SU-DHL-6 (cell line): ENCODE measurements around the gene ST3GAL3.

Source experiments
- H2AFZ ChIP-seq: fragments of 200-600 bp; sonication (generic); 2 replicates; pipeline ENCODE4 v1.6.1; 2014; ENCODE audit warnings: low read depth, mild to moderate bottlenecking, moderate library complexity, mixed read lengths, antibody characterized with exemption, low read length; ENCODE audit not compliant: severe bottlenecking
- H3F3A ChIP-seq: fragments of 200-600 bp; shearing (Covaris generic); 2 replicates; pipeline ENCODE4 v1.6.0; 2016; ENCODE audit warnings: antibody characterized with exemption, mild to moderate bottlenecking; ENCODE audit not compliant: insufficient read depth
- H3K27ac ChIP-seq: fragments of 200-600 bp; sonication (generic); 2 replicates; pipeline ENCODE4 v1.5.1; 2016; ENCODE audit warnings: low read depth, mild to moderate bottlenecking, low read length, moderate library complexity, mixed read lengths
- H3K27me3 ChIP-seq: fragments of 200-600 bp; sonication (generic), shearing (Covaris generic); 2 replicates; pipeline ENCODE4 v1.6.0; 2014; ENCODE audit warnings: mild to moderate bottlenecking, low read length
- H3K36me3 ChIP-seq: fragments of 200-600 bp; sonication (generic); 2 replicates; pipeline ENCODE4 v1.6.1; 2014; ENCODE audit warnings: mild to moderate bottlenecking, low read length, mixed read lengths
- H3K4me2 ChIP-seq: fragments of 300-600, 200-600 bp; shearing (Covaris generic), sonication (generic); 2 replicates; pipeline ENCODE4 v1.6.0; 2014; ENCODE audit warnings: low read length, low read depth, mild to moderate bottlenecking; ENCODE audit not compliant: poor library complexity, severe bottlenecking
- H3K4me3 ChIP-seq: fragments of 200-600 bp; sonication (generic); 2 replicates; pipeline ENCODE4 v1.5.1; 2014; ENCODE audit warnings: antibody characterized with exemption, low read length, mild to moderate bottlenecking, mixed read lengths; ENCODE audit not compliant: insufficient read depth, poor library complexity, severe bottlenecking
- H3K79me2 ChIP-seq: fragments of 200-600 bp; sonication (generic); 2 replicates; pipeline ENCODE4 v1.6.1; 2014; ENCODE audit warnings: mild to moderate bottlenecking, low read length, moderate library complexity; ENCODE audit not compliant: insufficient read depth
- H3K9ac ChIP-seq: fragments of 200-600 bp; sonication (generic); 2 replicates; pipeline ENCODE4 v1.7.0; 2014; ENCODE audit warnings: mild to moderate bottlenecking, low read length
- H3K9me2 ChIP-seq: fragments of 200-600 bp; sonication (generic); replicated peaks from 2 replicates; pipeline ENCODE4 v1.6.1; 2014; ENCODE audit warnings: low read length; ENCODE audit not compliant: insufficient read depth
- H3K9me3 ChIP-seq: fragments of 200-600 bp; sonication (generic); 2 replicates; pipeline ENCODE4 v1.6.1; 2014; ENCODE audit warnings: low read length, mixed read lengths; ENCODE audit not compliant: insufficient read depth
- H4K20me1 ChIP-seq: fragments of 200-600 bp; sonication (generic); 2 replicates; pipeline ENCODE4 v1.6.1; 2014; ENCODE audit warnings: low read depth, mild to moderate bottlenecking, antibody characterized with exemption, low read length, moderate library complexity, mixed read lengths
- CTCF ChIP-seq: fragments of 200-600 bp; sonication (generic); IDR thresholded peaks from one replicate; pipeline ENCODE4 v1.5.1; 2017; ENCODE audit warnings: antibody characterized with exemption, mild to moderate bottlenecking, low read length, moderate library complexity; ENCODE audit not compliant: insufficient read depth, poor library complexity, severe bottlenecking
- EZH2phosphoT487 ChIP-seq: fragments of 200-600 bp; sonication (generic), shearing (Covaris generic); conservative IDR thresholded peaks from 2 replicates; pipeline ENCODE4 v1.6.1; 2018; ENCODE audit warnings: mild to moderate bottlenecking, antibody characterized with exemption, low read length, moderate library complexity, mixed read lengths

ST3GAL3 gene

DNA sequence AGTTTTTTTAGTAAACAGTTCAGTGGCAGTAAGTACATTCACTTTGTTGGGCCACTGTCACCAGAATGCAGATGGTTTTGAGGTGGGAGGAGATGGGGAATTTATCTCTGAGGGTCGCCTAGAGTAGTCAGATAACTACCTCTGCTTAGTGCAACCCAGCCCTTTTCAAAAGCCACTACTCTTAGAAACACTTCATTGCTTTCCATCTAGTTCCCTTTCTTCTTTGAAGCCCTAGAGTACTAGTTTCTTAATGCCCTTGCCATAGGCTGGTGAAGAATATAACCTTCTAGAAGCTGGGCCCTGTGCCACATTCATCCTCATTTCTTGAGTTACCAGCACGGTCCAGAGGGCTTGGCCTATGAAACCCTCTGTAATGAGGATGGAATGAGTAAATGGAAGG, 28.4 kb upstream of the ST3GAL3 start:
- TF ChIP-seq CTCF (no peak), EZH2phosphoT487 (no peak)
- no peaks in the 10 kb centered on the region for H3K27me3 ChIP-seq
- H3K36me3 ChIP-seq: peaks cover 6% of the 10 kb centered on the region; the same call in 1 of the 2 replicates
- no peaks in the 10 kb centered on the region for H3K9me2 ChIP-seq
- H3K9me3 ChIP-seq: no peaks in the 10 kb centered on the region
- H4K20me1 ChIP-seq: no peaks in the 10 kb centered on the region
- H2AFZ ChIP-seq: no peak overlapping the region
- no peak overlapping the region for H3K4me2 ChIP-seq
- no peak overlapping the region for H3K9ac ChIP-seq
- H3K79me2 ChIP-seq: peaks cover 4% of the 10 kb centered on the region; the same call in 1 of the 2 replicates
- H3K4me3 ChIP-seq: no peak overlapping the region
- no peak overlapping the region for H3K27ac ChIP-seq
- H3F3A ChIP-seq: no peaks in the 10 kb centered on the region

DNA sequence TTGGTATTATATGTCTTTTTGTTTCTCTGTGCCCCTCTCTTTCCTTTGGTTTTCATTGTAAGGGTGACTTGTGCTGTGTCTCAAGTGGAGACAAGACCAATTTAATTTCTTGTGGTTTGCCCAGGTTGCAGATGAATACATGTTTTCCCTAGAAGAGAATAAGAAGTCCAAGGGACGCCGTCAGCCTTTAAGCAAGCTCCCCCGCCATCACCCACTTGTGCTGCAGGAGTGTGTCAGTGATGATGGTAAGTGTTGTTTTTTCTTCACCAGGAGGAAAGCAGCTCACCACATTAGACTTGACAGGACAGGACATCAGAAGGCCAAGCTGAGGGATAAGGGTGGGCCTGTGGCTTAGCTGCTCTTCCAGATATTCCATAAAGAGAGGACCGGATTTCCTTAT, 23.8 kb upstream of the ST3GAL3 start:
- TF ChIP-seq CTCF (no peak), EZH2phosphoT487 (no peak)
- H3K9me2 ChIP-seq: no peaks in the 10 kb centered on the region
- H3K9me3 ChIP-seq: no peaks in the 10 kb centered on the region
- no peak overlapping the region for H3K4me2 ChIP-seq
- H3K79me2 ChIP-seq: peaks cover 4% of the 10 kb centered on the region; the same call in 1 of the 2 replicates
- H3K27me3 ChIP-seq: no peaks in the 10 kb centered on the region
- no peak overlapping the region for H3K27ac ChIP-seq
- no peak overlapping the region for H2AFZ ChIP-seq
- no peak overlapping the region for H3K4me3 ChIP-seq
- H3F3A ChIP-seq: no peaks in the 10 kb centered on the region
- peaks cover 8% of the 10 kb centered on the region; the same call in 1 of the 2 replicates for H3K36me3 ChIP-seq
- no peaks in the 10 kb centered on the region for H4K20me1 ChIP-seq
- H3K9ac ChIP-seq: no peak overlapping the region

GRCh38 chr1:43686801-43687200, 20.5 kb upstream of the ST3GAL3 start:
- H3K9me2 ChIP-seq: no peaks in the 10 kb centered on the region
- no peaks in the 10 kb centered on the region for H3K79me2 ChIP-seq
- no peak for TF ChIP-seq CTCF
- TF ChIP-seq EZH2phosphoT487: no peak
- no peak overlapping the region for H3K27ac ChIP-seq
- no peak overlapping the region for H3K9ac ChIP-seq
- H4K20me1 ChIP-seq: no peaks in the 10 kb centered on the region
- H3K4me2 ChIP-seq: no peak overlapping the region
- H3K27me3 ChIP-seq: no peaks in the 10 kb centered on the region
- no peaks in the 10 kb centered on the region for H3F3A ChIP-seq
- peaks cover 8% of the 10 kb centered on the region; the same call in 1 of the 2 replicates for H3K36me3 ChIP-seq
- no peak overlapping the region for H3K4me3 ChIP-seq
- H3K9me3 ChIP-seq: no peaks in the 10 kb centered on the region
- no peak overlapping the region for H2AFZ ChIP-seq
